ENCODE measurements around the gene GRM4. TPM values are rescaled to one million over a fixed set of nuclear protein-coding genes. Genes with fewer than 3 reads are reported as not detected.
A peak's percentile ranks its signal among the peaks of the same experiment; 100 is the strongest.

GRM4 gene
- total RNA-seq, 1 donor = under 0.01 TPM

DNA sequence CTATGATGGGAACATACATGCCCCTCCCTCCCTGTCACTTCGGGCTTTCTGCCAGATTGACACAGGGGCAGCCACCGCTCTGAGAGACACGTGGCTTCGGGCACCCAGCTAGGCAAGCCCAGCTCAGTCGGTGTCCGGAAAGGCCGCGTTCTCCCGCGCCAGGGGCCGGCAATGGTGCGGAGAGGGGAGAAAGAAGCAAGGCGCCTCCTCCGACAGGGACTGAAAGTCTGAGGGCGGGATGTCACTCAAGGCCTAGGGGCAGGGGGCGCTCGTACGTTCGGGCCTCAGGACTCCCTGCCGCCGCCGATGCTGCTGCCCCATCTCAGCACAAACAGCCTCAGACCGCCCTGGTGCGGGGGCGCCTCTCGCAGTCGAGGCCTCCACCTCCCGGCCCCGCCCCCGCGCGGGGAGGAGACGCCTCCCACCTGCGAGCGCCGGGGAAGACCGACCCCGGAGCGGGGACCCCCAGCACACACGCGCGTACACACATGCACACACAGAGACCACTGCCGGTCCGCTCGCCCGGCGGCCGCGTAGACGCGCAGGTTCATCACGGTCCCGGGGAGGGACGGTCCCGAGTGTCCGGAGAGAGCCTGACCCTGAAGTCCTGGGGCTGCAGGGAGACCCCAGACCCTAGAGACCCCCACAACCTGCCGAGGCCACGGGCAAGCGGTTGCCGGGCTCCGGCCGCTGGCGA, 1.9 kb downstream of the GRM4 start:
- peak in 2 of 3 donors; percentile 70 to 78 for DNase-seq (ENCODE audit: low read depth in 2 of 3, low spot score in 2 of 3)

DNA sequence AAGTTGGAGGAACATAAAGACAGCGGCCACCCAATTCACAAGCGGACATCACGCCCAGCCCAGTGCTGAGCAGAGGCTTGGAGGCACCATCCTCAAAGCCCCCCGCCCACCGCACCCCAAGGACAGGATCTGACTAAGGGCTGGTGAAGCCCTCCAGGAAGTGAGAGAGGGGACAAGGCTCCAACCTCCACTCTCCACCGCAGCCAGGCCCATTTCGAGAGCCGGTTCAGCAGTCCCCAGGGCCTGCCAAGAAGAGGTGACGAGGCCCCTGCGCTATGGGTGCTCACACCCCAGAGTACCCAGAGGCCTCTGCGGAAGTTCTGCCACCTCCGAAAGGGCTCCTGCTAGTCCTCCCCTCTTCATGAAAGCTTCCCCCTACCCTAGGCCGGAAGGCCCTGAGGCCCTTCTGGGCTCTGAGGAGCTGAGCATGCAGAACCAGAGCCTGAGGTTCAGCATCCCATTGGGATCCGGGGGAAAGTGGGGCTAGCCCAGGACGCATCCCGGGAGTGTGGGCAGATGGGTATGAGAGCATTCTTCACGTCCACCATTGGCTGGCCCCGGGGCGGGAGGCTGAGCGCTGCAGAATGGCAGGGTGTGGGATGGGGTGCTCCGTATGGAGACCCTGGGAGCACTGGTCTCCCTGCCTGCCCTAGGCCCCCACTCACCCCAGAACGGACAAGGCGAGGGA, 2.5 kb downstream of the GRM4 start:
- DNase-seq (ENCODE audit: low read depth in 2 of 3, low spot score in 2 of 3) = no peak

DNA sequence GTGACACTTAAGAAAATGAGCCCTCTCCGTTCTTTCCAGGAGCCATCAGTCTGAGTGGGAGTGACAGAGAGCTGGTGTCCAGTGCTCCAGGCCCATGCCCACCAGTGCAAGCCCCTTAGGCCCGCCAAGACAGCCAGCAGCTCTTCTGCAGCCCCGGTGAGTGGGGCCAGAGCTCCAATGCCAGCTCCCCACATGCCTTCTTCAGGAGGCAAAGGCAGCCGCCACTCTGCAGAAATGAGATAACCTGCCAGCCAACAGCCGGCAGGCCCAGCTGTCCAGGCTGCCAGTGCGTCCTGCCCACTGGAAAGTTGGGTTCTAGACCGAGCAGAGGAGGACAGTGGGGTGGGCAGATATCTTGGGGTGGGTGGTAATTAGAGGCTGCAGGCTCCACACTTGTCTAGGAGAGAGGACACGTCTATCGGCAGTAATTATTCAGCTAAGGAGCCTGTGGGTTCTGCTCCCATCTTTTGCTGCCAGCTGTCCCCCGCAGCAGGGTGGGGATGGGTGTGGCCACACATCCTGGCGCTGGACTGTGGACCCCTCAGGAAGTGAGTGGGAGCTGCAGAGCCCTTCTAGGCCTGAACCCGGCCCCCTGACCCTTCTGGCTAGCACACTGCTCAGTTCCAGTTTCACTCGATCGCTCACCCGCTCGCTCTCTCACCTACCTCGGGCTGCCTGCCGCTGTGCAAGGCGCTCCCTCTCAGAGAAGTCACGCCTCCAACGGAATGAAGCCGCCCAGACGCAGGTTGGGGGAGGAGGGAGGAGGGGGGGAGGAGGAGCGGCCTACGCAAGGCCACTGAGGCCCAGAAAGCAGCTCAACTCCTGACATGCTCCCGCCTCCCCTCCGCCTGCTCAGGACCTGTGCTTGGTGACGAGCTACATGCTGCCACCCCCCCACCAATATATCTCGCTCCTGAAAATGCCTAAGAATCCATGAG, 3.6 kb downstream of the GRM4 start:
- no peak for DNase-seq (ENCODE audit: low read depth in 2 of 3, low spot score in 2 of 3)

DNA sequence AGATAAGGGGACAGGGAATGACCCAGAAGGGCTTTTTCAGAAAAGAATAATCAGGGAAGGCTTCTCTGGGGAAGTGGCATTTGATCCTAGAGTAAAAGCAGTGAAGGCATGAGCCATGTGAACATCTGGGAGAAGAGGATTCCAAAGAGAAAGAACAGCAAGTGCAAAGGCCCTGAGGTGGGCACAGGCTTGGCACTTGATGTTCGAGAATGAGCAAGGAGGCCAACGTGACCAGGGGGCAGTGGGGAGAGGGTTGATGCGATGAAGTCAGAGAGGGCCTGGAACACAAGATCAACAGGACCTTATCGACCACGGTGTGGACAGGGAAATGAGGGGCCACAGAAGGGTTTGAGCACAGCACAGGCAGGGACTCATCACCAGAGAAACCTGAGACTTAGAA, 5.8 kb downstream of the GRM4 start:
- no peak for DNase-seq (ENCODE audit: low read depth in 2 of 3, low spot score in 2 of 3)

DNA sequence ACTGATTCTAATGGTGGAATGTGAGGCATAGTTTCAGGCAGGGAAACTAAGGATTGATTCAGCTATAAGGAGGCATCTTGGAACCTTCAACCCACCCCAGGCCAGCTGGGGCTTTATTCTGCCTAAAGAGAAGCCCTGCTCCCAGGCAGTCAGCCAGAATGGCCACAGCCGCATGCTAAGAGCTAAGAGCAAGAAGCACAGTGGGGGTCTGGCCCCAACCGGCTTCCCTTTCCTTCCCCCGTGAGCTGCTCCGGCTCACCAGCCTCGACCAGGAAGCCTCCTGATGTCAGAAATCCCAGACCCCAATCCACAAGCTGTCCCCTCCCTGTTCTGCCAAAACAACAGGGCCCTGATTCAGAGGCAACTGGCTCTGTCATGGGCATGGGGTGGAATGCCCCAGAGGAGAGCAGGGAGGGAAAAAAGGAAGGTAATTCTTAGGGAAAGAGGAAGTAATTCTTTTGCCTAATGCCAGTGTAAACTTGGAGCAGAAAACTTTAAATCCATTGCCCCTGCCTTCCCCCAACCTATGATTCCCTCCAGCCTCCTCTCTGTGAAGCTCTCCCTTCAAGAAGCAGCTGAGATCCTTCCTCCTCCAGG, 6.9 kb downstream of the GRM4 start:
- no peak for DNase-seq (ENCODE audit: low read depth in 2 of 3, low spot score in 2 of 3)

DNA sequence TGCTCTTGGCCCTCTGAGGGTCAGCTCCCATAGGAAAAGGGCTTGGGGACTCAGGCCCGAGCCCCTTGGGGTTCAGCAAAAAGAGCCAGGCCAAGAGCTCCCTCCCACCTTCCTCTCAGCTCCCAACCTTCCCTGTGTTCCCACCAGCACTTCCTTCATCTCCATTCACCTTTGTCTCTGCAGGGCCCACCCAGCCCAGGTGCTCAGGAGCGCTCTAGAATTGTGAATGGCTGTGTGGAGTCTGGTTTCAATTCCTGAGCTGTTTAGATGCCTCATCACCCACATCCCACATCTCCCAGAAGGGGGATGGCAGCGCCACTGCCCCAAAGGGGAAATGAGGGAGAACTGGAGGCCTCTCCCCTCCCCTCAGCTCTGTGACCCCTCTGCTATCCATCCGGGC, 7.7 kb downstream of the GRM4 start:
- no peak for DNase-seq (ENCODE audit: low read depth in 2 of 3, low spot score in 2 of 3)

DNA sequence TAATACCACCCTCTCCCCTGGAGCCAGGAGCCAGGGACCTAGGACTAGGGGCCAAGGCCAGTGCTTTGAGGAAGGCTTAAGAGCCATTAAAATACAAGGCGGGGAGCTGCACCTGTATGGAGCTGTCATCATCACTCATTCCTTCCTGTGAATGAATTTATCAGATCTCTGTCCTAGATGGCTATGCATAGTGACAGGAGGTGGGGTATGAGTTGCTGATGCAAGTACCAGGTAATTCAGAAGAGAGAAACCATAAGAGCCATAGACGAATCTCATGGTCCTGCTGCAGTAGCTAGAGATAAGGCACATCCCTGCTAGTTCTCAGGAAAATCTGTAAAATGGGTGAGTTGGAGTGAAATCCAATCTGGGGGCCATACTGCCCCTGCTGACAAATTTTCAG, 10.3 kb downstream of the GRM4 start:
- DNase-seq (ENCODE audit: low read depth in 2 of 3, low spot score in 2 of 3) = no peak

DNA sequence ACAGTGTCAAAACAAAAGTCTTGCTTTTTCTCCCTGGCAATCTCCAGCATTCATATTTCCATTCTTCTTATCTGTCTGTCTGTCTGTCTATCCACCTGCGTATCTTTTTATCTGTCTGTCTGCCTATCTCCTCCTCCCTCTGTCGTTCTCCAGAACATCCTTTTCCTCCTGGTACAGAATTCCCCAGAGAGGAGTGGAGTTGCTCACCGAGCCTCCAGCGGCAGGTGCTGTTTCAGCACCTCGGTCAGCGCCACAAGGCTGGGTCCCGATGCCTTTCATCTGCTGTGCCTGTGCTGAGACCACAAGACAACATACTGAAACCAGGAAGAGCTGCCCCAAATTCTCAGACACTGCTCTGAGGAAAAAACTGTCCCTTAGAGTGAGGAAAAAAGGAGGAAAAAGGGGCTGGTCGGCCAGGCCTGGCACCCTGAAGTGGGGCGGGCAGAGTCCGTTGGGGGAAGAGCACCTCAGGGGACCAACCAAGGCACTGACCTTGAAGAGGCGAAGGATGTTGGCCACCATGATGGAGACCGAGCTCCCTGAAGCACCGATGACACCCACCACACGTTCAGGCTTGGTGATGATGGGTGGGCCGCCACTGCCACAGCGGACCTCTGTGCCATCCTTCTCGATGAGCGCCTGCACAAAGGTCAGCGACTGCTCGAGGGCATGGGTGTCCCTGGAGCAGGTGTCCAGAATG, 13.3 kb downstream of the GRM4 start:
- peak in 2 of 3 donors; percentile 28 to 65 for DNase-seq (ENCODE audit: low read depth in 2 of 3, low spot score in 2 of 3)

DNA sequence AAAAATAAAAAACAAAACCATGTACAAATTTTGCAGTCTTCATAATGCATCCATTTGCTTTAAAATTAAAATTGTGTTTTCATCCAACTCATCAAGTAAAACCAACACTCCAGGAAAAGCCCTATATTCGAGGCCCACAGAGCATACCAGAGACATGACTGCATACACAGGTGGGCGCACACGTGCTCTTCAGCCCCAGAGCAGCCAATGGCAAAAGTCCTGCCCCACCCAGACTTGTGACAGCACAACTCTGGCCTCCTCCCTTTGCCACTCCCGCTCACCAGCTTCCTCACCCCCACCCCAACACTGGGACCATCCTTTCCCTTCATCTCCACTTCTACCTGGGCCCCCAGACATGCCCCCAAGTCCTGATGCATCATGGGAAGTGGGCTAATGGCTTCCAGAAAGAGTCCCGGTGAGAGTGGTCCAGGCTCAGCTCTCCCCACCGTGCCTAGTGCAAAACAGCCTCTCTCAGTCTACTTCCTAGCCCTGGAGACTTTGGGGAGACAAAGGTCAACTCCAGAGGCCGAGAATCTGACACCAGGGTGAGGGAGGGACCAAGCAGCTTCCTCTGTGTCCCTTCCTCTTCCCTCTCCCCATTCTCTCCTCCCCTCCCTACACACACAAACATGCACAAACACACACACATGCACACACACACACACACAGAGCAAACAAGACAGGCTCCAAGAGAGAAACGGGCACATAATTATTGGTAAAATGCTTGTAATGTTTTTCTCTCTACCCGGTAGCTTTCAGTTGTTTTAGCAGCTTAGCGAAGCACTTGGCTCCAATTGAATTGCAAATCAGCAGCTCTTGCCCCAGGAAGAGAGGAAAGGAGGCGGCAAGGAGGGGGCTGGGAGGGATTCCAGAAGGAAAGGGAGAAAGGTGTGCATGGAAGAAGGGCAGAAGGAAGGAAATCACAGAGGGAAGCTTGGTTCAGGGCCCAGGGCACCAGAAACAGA, 14.3 kb downstream of the GRM4 start:
- DNase-seq (ENCODE audit: low read depth in 2 of 3, low spot score in 2 of 3) = no peak

DNA sequence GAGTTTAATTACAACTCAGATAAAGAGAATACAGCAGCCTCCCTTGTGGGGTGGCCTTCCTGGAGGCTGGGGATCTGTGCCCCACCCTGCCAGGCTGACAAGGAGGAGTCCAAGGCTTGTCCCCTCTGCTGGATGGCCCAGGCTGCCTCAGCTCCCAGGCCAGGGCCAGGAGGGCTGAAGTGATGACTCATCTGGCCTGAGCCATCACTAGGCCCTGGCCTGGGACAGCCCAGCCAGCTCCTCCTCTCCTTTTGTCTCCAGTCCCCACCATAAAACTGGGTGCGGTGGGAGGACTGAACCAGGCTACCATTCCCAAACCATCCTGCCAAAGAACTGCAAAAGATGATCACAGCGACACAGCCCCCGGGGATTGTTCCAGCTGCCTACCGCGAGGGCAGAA, 15.0 kb downstream of the GRM4 start:
- DNase-seq (ENCODE audit: low read depth in 2 of 3, low spot score in 2 of 3) = no peak

DNA sequence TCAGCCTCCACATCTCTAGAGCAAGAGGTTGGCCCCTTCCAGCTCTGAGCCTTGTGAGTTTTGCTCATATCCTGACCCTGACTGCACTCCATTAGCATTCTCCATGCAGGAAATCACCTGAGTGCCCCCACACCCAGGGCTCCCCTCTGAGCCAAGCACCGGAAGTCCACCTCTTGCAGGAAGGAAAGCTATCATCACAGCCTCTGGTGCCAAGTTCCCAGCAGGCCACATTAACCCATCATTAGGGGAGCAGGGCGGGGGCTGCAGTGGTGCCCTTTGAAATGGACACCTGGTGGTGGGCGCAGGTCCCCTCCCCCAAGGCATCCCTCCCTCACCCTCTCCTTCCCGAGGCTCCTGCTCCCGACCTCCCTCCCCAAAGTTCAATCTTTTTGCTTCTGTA, 16.1 kb downstream of the GRM4 start:
- DNase-seq (ENCODE audit: low read depth in 2 of 3, low spot score in 2 of 3) = no peak

DNA sequence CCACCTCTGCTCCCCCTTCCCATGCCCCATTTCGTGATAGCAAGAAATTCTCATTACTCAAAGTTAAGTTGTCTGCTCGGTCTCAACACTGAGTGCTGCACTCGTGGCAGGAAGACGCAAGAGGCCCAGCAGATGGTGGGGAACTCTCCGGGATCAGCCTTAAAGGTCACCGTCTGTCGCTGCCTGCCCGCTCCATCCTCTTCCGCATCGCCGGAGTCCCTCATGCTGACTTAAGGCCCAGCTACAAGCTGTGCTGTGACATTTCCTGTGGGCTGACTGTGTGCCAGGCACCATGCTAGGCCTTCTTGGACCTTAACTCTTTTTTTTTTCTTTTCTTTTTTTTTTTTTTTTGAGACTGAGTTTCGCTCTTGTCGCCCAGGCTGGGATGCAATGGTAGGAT, 17.8 kb downstream of the GRM4 start:
- no peak for DNase-seq (ENCODE audit: low read depth in 2 of 3, low spot score in 2 of 3)

DNA sequence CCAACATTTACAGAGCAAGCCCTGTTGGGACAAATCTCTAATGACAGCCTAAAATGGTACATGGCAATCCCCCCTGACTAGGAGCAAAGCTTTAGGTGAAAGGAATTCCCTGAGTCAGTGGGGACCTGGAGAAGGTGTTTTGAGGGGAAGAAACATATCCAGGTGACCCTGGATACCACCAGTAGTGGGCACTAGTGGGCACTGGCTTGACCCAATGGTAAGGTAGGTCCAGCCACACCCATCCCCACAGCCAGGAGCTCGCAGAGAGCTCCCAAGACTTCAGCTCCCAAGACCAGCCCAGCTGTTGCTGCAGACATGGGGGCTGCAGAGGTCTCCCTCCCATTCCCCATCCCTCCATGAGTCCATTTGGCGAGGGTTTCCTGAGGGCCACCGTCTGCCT, 19.5 kb downstream of the GRM4 start:
- no peak for DNase-seq (ENCODE audit: low read depth in 2 of 3, low spot score in 2 of 3)

DNA sequence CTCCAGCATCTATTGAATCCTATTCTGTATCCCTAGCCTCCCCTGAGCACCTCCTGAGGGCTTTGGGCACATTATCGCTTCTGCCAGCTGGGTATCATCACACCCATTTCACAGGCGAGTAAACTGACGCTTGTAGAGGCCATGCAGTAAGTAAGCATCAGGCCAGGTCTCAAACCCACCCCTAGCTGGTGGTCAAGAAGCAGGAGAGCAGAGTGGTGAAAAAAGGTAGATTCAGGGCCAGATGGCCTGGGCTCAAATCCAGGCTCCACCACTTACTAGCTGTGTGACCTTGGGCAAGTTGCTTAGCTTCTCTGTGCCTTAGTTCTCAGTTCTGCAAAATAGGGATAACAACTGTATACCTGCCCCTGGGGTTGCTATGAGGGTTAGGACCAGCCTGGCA, 19.9 kb downstream of the GRM4 start:
- no peak for DNase-seq (ENCODE audit: low read depth in 2 of 3, low spot score in 2 of 3)

DNA sequence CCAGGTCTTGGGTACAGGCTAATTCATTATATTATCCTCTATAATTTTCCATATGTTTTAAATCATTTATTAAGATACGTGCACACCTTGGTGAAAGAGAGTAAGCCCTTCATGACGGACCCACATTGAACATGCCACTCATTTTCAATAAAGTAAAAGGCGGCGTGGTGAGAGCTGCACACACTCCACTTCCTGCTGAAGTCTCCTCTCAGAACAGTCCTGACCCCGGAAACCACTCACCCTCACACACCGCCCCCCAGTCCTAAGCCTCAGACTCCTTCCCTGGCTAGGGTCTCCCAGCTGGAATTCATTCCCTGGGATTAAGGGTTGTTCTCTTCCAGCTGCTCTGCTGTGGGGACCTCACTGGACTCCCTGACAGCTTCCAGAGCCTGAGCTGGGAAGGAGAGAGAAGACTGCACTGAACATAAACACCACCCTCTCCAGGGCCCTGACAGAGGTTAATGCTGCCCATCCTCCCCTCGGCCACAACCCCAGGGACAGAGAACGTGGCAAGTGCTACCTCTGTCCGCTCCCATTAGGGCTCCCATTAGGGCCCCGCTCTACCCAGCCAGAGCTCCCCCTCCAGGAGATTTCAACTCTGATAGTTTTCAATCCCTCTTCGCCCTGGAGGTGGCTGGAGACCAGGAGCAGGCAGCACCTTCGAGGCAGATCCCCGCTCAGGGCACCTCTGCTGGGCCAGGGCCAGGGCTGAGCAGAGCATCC, 24.8 kb downstream of the GRM4 start:
- no peak for DNase-seq (ENCODE audit: low read depth in 2 of 3, low spot score in 2 of 3)

DNA sequence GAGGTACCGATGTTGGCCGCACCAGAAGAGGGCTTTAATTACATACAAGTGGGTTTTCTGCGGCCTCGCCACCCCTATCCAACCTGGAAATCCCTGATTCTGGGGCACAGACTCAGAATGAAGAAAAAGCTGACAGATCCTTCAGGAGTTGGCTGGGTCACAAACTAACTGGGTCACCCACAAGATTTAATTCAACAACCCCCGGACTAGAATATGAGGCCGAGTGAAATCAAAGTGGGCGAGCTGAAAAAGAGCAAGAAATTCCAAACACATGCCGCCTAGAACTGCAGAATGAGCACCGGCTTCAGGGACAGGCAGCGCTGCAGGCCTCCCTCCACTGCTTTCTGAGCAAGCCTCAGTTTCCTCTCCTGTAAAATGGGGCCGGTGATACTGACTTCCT, 30.0 kb downstream of the GRM4 start:
- no peak for DNase-seq (ENCODE audit: low read depth in 2 of 3, low spot score in 2 of 3)

DNA sequence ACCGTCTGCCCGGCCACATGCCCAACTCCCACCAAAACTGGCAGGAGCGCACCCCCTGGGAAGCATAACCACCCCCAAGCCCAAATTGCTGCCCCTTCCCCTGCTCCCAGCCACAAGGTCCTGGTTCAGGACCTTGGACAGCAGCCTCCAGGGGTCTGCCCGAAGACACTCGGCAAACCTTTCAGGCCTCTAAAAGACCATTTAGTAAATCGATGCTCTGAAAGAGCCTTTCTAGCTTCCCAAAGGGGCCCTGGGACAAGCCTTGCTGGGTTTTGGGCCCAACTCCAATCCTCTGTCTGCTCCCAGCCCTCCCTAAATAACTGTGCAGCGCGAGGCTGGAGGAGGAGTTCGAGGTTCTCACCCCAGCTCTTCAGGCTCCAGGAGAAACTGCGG, 30.5 kb downstream of the GRM4 start:
- DNase-seq (ENCODE audit: low read depth in 2 of 3, low spot score in 2 of 3) = peak in 2 of 3 donors; percentile 38 to 68

DNA sequence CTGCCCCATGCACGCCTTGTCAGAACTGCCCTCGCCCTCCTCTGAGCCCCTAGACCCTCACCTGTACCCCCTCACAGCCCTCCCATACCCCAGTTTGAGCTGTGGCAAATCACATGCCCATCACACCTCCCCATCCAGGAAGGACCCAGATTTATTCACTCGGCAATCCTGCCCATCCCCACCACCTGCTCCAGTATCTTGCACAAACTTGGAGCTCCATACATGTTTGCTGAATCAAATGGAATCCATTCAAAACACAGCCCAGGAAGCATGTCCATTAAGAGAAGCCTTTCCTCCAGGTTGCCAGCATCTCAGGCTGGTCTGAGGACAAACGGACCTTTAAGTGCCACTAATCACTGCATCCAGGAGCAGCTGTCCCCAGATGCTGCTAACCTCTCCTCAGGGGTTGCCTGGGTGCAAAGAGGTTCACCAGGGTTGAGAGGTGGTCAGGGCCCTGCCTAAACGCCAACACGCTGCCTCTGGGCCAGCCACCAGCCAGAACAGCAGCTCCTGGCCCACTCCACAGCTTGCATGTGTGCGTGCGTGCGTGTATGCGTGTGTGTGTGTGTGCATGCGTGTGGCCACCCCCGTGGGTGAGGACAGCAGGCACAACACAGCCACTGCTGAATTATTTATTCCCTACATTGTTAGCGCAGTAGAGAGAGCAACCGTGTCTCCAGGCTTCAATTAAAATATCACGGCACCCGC, 31.0 kb downstream of the GRM4 start:
- no peak for DNase-seq (ENCODE audit: low read depth in 2 of 3, low spot score in 2 of 3)

Measured in hematopoietic multipotent progenitor cell (in vitro differentiated cells).